ENCODE measurements around the gene SLC25A1. TPM values are rescaled to one million over a fixed set of nuclear protein-coding genes. Genes with fewer than 3 reads are reported as not detected.
A peak's percentile ranks its signal among the peaks of the same experiment; 100 is the strongest.
"Not testable (repeated sequence)": the region's sequence is repeated elsewhere in the genome, so short reads cannot be mapped to it uniquely, and the experiment has no call there.

The SLC25A1 gene
- total RNA-seq, 1 donor from 2014 or later = 61.9 TPM

DNA sequence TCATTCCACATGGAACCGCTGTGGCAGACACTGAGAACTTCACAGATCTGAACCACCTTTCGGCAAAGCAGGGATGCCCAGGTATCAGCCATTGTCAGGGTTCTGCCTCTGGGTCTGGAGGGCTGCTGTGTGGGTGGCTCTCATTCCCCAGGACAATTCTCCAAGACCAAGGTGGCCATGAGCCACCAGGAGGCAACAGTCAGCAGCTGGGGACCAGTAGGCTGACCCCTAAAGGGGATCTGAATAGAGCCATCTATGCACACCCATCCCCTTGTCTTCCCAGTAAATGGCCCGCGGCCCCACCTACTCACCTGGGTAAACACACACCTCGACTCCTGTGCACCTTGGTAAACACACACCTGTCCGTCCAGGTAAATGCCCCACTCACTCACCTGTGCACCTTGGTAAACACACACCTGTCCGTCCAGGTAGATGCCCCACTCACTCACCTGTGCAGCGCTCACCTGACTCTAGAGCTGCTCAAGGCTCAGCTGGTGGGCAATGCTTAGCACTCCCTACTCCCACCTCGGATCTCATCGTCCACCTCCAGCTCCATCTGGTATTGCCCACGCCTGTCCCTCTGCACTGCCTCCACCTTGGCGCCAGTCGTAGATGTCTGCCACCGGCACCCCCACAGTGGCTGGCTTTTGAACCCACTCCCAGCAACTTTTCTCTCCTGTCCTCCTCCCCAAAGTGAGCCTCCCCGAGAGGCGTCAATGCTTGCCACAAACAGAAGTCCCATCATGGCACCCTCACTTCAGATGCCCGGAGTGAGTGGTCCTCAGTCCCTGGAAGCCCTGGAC, 10.2 kb downstream of the SLC25A1 start:
- no peak for DNase-seq (ENCODE audit: low read depth in 2 of 2)

DNA sequence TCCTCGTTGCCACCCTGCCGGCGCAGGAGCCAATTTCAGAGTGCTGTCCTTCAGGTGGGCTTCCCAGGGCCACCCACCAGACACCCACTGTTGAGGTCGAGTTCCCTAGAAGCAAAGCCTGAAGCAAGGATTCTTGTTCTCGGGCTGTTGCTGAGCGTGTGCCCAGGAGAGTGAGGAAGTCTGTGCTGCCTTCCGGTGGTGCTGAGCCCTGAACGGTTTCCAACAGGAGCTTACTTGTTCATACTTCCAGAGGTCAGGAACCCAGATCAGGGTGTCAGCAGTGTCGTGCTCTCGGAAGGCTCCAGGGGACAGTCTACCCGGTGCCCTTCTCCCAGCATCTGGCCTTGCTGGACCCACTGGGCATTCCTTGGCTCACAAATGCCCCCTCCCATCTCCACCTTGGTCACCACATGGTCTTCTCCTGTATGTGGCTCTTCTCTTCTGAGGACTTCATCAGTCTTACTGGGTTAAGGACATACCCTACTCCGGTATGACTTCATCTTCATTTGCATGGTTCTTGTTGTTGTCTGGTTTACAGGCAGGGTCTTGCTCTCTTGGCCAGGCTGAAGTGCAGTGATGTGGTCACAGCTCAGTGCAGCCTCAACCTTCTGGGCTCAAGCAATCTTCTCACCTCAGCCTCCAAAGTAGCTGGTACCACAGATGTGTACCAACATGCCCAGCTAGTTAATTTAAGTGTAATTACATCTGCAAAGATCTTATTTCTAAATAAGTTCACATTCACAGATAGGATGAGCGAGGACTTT, 11.2 kb downstream of the SLC25A1 start:
- DNase-seq (ENCODE audit: low read depth in 2 of 2) = no peak

DNA sequence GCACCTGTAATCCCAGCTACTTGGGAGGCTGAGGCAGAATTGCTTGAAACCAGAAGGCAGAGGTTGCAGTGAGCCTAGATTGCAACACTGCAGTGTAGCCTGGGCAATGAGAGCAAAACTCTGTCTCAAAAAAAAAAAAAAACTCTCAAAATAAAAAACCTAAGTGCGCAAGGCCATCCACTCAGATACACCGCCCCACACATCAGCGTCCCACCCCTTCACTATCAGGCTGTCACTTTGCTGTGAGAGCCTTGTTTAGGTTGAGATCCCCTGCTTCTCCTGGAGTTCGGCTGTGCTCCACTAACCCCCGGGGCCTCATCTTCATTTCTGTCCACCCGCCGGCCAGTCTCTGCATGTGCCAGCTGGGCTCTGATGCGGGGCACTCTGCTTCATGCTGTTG, 12.1 kb downstream of the SLC25A1 start:
- no peak for DNase-seq (ENCODE audit: low read depth in 2 of 2)

DNA sequence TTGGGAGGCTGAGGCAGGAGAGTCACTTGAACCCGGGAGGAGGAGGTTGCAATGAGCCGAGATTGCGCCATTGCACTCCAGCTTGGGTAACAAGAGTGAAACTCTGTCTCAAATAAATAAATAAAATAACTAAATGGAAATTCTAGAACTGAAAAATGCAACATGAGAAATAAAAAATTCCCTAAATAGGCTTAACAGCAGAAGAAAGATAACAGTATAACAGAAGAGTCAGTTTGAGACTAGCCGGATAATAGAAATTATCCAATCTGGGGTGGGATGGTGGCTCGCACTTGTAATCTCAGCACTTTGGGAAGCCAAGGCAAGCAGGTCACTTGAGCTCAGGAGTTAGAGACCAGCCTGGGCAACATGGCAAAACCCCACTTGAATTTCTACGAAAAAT, 14.1 kb downstream of the SLC25A1 start:
- no peak for DNase-seq (ENCODE audit: low read depth in 2 of 2)

DNA sequence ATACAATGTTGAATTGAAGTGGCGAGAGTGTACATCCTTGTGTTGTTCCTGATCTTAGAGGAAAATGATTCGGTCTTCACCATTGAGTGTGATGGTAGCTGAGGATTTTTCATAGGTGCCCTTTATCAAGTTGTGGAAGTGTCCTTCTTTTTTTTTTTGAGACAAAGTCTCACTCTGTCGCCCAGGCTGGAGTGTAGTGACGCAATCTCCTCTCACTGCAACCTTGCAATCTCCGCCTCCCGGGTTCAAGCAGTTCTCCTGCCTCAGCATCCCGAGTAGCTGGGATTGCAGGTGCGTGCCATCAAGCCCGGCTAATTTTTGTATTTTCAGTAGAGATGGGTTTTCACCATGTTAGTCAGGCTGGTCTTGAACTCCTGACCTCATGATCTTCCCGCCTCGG, 19.9 kb downstream of the SLC25A1 start:
- not testable (repeated sequence) for DNase-seq (ENCODE audit: low read depth in 2 of 2)

DNA sequence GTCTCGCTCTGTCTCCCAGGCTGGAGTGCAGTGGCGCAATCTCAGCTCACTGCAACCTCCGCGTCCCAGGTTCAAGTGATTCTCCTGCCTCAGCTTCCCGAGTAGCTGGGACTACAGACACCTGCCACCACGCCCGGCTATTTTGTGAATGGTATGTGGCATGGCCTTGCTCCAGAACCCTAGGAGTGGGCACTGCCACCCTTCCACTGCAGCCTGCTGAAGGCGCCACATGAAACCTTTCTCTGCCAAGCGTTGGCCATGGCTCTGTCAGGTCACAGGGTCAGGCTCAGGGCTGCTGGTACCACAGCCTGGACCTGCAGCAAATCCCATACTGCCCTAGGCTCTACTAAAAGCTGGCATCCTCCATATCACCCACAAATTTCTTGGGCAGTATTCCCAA, 22.4 kb downstream of the SLC25A1 start:
- not testable (repeated sequence) for DNase-seq (ENCODE audit: low read depth in 2 of 2)

DNA sequence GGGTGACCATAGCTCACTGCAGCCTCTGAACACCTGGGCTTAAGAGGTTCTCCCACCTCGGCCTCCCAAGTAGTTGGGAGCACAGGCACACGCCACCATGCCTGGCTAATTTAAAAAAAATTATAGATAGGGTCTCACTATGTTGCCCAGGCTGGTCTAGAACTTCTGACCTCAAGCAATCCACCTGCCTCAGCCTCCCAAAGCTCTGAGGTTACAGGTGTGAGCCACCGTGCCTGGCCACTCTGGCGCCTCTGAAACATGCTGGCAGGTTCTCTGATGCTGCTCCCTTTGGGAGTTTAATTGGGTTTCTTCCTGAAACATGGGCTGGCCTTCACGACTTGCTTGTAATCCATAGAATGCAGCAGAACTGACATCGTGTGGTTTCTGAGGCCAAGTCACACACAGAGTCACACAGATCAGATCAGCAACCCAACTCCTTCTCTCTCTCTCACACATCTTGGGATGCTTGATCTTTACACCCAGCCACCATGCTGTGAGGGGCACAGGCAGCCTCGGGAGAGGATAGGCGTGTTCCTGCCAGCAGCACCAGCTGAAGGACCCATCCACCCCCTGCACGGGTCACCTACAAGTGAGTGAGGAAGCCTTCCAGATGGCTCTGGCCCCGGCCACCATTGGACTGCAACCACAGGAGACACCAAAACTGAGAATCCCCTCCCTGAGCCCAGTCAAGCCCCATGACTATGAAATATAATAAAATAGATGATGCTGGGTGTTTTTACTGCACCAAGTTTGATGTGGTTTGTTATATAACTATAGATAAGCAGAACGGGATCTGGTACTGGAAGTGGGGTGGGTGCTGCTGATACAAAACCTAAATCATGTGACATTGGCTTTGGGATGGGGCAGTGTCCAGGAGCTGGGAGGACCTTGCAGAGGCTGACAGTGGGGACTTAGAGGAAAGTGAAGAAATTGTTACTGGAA, 25.3 kb downstream of the SLC25A1 start:
- no peak for DNase-seq (ENCODE audit: low read depth in 2 of 2)

DNA sequence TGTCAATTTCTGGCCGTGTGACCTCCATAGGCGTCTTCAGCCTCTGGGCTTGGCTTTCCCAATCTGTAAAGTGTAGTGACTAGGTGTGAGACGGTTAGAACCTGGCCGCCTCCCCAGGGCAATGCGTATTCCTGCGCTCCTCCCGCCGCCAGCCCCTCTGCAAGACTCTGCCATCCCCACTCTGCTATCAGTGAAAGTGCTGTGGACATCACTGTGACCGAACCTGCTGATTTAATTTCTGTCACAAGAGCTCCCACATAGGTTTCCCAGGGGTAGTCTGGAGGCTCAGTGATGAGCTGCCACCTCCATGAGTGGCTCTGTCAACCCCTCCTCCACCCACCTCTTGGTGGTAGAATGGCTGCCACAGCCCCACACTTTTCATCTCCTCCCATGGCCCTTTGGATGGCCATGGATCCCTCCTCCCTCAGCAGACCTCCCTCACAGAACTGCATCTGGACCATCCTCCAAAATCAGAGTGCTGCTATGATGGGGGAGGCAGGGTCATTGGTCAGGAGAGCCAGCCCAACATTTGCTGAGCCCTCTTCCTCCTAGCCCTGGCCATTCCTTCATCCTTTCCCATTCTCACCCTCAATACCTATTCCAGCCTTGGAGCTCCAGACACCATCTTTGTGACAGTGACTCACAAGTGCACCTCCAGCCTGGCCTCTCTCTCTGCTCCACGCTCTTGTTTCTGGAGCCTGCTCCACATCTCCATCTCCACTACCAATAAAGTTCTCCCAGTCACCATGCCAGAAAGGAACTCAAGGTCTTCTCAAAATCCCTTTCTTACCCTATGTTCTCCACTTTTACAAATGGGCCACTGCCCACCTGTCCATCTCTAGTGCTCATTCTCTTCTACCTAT, 27.0 kb downstream of the SLC25A1 start:
- DNase-seq (ENCODE audit: low read depth in 2 of 2) = no peak

DNA sequence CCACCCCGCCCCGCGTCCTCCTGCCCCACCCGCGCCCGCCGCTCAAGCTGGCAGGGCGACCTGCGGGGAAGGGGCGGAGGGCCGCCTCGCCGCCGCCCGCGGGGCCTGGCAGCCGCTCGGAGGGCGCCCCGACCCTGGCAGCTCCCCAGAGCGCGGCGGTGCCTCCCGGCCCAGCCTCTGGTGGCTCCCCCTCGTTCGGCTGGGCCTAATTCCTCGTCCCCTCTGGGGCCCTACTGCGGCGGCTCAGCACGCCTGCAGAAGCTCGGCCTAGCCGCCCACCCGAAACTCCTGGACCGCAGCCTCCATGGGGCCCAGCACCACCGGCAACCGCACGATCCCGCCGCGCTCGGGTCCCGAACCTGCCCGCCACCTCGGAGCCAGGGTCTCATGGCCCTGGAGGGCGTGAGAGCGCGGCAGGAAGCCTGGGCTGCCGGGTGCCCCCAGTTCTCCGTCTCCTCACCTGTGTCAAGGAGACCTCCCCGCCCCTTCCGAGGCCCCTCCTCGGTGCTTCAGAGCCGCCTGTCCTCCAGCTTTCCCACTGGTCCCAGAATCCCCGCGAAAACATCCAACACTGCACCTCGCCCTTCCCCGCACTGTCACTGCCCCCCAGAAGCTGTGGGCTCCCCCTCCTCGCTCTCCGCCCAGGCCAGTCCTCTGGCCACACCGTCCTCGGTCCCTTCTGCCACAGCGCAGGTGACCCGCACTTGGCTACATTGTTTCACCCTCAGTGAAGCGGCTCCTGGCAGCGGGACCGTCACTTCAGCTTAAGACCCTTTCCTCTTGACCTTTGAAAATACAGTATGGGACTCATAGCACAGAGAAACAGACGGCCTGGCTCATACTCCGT, 27.8 kb downstream of the SLC25A1 start:
- no peak for DNase-seq (ENCODE audit: low read depth in 2 of 2)

DNA sequence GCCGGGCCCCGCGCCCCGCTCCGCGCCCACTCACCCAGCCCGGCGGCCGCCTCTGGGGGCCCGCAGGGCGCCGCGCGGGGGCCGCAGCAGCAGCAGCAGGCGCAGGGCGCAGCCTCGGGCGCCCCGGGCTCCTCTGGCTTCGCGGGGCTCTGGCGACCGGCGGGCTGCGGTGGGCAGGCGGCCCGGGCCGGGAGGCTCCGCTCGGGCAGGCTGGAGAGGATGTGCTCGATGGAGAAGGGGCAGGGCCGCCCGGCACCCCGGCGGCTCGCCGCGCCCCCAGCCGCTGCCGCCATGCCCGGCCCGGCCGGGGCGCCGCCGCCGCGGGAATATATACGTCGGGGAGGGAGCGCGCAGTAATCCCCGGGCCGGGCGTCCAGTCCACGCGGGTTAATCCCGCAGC, 28.5 kb downstream of the SLC25A1 start, which contains the start of gene GSC2:
GSC2 (minus strand) TSS at position 302 of the 400 bp plus-strand sequence; CDS start at position 293, 9 bp downstream.
- DNase-seq (ENCODE audit: low read depth in 2 of 2) = no peak

DNA sequence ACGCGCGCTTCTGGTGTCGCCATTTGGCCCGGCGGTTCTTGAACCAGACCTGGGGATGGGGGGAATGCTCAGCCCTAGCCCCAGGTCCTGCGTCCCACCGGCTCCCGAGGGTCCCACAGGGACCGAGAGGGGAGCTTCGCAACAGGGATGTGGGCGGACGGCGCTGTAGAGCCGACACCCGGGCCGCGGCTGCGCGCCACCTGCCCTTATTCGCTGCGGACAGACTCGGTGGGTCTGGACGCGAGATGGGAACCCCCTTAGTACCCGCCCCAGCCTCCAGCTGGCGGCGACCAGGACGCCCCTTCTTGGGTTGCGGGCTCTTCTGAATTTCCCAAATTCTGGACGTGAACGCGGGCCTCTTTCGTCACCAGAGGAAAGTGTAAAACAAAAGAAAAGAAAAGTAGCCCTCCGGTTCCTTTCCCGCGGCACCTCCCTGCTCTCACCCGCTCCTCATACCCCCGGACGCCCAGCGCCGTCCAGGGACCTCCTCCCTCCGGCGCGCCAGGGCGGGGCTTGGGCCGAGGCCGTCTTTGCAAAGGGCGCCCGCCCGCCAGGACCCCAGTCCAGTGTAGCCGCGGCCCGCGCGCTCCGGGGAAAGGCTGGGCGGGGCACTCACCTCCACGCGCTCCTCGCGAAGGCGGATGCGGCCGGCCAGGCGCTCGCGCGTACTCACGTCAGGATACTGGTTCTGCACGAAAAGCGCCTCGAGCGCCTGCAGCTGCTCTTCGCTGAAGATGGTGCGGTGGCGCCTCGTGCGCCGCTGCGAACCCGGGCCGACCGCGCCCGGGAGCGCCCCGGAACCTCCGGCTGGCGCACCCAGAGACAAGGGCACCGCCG, 29.3 kb downstream of the SLC25A1 start:
- DNase-seq (ENCODE audit: low read depth in 2 of 2) = peak in 1 of 2 donors; percentile 16

DNA sequence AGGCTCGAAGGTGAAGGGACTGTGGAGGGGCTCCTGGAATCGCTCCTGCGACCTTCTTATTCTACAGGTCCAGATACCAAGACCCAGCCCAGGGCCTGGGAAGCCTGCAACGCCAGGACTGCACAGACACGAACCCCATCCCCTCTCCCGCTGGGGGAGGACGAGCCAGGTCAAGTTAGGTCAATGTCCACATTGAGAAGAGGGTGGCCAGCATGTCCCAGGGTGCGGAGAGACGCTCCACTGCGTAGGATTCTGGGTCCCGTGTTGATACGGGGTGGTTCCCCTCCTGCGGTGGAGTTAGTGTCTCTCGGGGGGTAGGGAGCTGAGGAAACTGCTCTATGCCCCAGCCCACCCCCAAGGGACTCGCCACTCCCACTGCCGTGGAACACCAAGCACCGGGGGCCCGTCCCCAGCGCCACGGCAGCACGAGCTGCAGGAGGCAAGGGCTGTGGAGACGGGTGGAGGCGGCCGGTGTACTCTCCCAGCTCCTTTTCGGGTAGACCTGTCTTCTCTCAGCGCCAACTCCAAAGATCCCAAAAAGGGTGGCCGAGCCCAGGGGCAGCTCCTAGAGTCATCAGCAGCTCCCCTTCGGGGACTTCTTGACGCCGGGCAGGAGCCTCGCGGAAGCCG, 30.0 kb downstream of the SLC25A1 start:
- DNase-seq (ENCODE audit: low read depth in 2 of 2) = no peak

DNA sequence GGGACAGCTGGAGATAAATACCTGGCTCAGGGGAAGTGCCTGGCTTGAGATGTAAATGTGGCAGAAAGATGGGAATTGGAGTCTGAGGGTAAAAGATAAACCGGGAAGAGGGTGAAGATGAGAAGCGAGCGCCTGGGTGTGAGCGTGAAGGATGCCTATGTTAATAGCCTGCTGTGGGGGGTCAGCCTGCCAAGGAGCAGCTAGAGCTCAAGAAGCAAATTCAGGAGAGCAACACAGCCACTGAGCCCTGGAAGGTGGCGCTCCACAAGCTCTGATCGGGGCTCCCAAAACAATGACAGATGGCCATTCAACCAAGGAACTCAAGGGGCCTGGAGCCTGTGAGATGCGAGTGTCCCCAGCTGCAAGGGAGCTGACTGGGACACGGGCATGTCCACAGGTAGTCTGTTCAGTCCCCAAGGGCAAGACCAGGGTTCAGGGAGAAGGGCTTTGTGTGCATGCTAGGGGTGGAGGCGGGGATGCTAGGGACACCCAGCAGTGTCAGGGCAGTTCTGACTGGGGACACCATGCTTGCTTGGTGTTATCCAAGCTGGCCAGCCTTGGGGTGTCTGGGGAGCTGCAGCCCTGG, 31.2 kb downstream of the SLC25A1 start:
- no peak for DNase-seq (ENCODE audit: low read depth in 2 of 2)

DNA sequence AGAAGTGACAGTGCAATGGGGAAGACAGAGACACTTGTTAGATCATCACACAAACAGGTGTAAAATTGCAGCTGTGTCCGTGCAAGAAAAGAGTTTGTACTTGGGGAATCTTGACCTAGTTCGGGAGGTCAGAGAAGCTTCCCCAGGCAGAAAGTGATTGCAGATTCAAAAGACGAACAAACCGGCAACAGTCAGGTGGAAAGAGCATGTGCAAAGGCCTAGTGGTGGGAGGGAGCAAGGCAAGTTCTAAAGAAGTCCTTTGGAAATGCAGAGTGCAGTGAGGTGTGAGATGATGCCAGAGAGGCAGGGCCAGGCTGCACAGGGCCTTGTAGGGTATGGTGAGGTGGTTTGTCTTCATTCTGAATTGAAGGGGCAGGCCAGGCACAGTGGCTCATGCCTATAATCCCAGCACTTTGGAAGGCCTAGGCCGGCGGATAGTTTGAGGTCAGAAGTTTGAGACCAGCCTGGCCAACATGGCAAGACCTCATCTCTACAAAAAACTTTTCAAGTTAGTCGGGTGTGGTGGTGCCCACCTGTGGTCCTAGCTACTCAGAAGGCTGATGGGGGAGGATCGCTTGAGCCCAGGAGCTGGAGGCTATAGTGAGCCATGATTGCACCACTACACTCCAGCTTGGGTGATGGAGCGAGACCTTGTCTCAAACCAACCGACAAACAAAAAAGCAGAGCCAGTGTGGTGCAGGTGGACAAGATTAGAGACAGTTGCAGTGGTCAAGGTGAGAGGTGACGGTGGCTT, 32.1 kb downstream of the SLC25A1 start:
- no peak for DNase-seq (ENCODE audit: low read depth in 2 of 2)

DNA sequence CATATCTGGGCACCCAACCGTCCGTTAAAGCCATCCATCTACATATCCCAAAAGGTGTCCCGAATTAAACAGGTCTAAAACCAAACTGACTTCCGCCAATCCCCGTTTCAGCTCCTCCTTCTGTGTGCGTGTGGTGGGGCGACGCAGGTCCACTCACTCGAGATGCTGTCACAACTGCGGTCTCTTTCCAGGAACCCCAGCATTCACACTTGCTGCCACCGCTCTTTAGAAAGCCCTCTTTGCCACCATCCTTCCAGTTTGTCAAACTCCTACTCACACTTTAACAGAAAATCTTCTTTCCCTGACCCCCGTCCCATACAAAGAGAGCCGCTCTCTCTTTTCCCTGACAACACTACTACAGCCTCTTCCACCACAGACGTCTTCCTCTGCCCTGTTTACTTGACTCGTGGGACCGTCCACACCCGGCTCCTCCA, 34.6 kb downstream of the SLC25A1 start:
- peak; percentile 30 to 34 for DNase-seq (ENCODE audit: low read depth in 2 of 2)

DNA sequence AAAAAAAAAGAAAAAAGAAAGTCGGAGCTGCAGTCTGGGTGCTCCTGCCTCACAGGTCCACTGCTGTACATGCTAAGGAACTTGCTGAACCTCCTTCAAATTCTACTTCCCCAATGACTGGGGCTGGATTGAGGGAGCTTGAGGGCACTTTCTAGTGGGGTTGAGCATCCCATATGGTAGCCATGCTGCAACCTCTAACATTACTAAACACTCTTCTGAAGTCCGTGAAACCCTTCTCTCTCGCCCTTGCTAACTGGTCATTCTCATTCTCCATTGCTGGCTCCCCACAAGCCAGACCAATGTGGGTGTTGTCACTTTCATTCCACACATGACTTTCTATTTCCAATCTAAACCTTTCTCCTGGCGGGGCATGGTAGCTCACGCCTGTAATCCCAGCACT, 35.3 kb downstream of the SLC25A1 start:
- no peak for DNase-seq (ENCODE audit: low read depth in 2 of 2)

DNA sequence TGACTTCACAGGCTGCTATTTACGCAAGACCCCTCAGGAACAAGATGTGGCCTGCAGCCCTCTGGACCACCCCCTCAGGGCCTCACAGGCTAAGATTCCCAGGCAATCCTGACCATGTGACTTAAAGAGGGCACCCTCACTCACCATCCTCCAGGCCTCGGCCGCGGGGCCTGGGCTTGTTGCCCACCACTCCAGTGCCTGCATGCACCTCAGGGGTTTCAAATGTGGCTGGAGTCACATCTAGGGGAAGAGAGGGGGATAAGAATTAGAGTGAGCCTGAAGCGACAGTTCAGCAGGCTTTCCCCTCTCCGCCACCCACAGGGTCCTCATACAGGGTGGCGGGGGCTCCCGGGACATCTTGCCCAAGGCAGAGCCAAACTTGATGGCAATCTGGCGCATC, 36.1 kb downstream of the SLC25A1 start:
- DNase-seq (ENCODE audit: low read depth in 2 of 2) = no peak

All from lung microvascular endothelial cell (primary cell).